ENCODE results near the gene MAMLD1.

The MAMLD1 gene

GRCh38 chrX:150355913-150356312 lies 7.2 kb upstream of the MAMLD1 start:
- no peak for DNase-seq (ENCODE audit: low read depth in 2 of 3, low spot score in 2 of 3)

GRCh38 chrX:150357790-150358189 lies 5.3 kb upstream of the MAMLD1 start:
- DNase-seq (ENCODE audit: low read depth in 2 of 3, low spot score in 2 of 3), result no peak

DNA sequence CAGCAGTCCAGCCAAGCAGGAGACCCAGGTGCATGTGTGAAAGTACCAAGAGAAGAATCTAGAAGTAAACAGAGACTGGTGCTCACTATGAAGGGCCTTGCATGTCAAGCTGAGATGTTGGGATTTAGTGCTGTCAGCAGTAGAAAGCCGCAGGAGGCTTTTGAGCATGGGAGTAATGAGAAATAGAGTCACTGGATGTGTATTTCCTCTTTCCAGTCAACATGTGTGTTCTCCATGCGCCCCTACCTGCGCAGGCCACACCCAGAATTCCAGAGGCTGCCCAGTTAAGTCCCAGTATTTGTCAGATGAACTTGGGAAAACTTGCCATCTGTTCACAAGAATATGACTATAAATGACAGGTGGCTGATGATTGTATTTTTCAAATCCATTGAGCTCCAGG lies 4.5 kb upstream of the MAMLD1 start:
- no peak for DNase-seq (ENCODE audit: low read depth in 2 of 3, low spot score in 2 of 3)

DNA sequence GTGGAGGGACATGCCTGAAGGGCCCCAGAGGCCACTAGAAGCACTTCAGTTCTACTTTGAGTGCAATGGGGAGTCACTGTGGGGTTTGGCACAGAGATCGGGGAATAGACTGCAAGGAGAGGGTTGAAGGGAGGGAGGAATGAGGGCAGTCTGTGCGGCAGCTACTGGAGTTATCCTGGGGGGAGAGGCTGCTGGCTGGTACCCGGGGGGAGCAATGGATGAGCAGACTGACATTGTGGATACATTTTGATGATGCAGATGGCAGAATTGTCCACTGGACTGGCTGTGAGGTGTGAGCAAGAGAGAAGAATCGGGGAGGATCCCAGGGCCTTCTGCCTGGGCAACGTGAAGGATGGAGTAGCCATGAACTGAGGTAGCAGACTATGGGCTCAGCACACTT lies 2.8 kb upstream of the MAMLD1 start:
- DNase-seq (ENCODE audit: low read depth in 2 of 3, low spot score in 2 of 3), result no peak

DNA sequence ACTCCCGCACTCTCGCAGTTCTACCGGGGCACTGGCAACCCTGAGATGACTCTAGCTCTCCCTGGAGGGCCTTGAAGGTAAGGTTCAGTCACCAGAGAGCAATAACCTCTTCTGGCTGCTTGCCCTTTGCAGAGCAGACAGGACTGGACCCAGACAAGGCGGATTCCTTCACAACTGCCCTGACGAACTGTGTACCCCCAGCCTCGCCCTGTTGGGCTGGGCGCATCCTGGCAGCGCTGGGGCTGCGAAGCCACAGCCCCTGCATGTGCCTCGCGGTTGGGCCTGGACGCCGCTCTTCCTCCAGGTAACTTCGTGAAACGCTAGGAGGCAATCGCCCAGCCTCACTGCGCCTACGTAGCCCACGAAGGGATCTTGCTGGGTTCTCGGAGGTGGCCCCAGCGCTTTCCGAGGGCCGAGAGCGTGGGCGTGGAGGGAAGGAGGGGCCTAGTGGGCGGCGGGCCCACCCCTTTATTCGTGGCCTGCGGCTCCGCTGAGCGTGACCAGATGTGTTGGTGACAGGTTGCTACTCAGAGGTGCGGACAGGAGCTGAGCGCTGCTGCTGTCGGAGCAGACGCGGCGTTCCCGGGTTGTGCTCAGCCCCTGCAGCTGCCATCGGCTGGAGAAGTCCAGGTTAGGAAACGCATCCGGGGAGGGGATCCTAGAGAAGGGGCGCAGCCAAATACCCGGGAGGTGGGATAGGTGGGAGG lies 1.9 kb upstream of the MAMLD1 start:
- DNase-seq (ENCODE audit: low read depth in 2 of 3, low spot score in 2 of 3), result no peak

GRCh38 chrX:150361777-150362351 lies 1.3 kb upstream of the MAMLD1 start:
- DNase-seq (ENCODE audit: low read depth in 2 of 3, low spot score in 2 of 3), result no peak

DNA sequence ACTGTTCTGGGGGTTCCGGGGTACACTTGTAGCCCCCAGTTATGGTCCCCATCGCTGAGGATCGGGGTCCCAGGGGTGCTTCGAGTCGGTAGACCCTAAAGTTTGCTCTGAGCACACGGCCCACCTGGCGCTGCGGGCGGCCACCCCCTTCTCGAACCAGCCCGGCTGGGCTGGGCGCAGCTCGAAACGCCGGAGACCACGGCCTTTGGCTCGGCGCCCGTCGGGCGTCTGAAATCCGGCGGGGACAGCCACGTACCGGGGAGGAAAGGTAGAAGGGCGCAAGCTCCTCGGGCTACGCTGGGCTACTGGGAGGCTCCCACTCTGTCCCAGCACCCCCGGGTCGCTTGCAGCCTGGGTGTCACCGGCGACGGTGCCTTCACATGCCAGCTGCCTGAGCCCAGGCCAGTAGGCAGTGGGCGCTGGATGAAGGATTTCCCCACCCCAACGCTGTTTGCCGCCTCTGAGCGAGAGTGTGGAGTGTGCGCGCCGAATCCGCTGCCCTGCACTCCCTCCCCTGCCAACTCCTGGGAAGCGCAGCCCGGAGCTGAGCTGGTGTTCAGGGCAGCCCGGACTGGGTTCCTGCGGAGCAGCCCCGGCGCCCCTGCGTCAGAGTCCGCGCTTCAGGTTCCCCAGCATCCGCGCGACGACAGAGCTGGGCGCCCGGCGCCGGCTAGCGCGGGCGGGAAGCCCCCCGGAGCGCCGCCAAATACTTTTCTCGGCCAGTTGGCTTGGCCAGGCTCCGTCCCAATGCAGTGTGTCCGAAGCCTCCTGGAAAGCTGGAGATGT lies 637 bp downstream of the MAMLD1 start:
- no peak for DNase-seq (ENCODE audit: low read depth in 2 of 3, low spot score in 2 of 3)

DNA sequence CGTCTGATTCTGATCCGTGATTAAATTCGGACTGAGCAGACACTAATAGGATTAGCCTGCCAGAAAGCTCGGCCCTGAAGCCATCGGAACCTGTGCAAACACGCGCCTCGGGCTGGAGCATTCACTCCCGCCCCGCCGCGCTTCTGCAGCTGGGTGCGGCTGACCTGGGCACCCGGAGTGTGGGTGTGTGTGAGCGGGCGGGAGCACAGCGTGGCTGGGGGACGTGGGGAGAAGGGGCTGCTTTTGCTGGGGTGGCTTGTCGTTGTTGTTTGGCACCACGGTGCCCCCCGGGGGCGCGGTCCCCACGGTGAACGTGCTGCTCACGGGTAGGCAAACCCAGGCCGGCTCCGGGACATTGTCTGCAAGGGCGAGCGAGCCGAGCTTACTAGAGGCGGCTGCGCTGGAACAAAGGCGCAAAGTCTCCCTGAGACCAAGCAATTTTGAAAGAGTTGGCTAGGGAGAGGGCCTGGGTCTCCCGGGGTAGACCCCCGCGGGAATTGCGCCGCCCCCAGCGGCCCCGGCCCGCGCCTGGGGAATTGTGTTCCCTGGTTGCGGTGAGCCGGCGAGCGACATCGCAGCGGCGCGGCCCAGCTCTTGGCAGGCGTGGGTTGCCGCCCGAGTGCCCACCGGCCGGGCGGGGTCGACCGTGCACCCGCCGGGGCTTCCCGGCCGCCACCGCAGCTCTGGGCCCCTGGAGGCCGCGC lies 1.4 kb downstream of the MAMLD1 start:
- no peak for DNase-seq (ENCODE audit: low read depth in 2 of 3, low spot score in 2 of 3)

DNA sequence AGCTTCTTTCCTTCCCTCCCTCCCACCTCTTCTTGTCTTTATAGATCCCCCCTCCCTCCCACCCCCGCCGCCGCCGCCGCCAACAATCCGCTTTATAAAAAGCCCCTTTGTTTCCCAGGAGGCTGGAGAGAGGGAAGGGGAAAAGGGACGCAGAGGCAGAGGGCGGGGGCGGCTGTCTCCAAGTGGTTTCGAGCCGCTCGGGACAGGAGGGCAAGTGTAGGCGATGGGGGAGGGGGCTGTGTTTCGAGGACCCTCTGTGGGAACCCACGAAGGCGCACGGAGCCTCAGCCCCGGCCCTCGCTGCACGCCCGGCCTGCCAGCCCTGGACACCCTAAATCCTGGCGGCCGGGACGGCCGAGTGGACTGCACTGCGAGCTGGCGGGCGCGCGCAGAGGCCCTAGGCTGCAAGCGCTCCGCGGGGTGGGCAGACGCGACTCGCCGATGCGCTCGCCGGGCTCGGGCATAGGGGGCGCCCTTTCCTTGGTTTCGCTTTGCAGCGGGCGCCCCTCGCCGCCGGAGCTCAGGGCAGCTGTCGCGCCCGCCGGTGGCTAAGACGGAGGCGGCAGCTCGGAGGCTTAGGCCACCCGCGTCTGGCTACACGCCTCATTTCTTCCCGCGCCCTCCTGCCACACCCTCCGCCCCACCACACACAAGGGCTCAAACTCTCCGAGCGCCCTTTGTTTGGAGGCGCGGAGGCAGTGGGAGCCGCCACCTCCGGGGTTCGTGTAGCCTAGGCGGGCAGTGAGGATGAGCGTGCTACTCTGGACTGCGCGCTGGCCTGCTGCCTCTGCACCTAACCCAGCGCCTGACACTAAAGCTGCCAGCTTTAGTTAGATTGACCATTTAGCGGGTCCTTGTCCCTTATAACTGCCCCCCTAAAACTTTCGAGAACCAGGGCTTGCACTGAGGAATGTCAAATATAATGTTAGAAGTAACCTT lies 2.2 kb downstream of the MAMLD1 start:
- DNase-seq (ENCODE audit: low read depth in 2 of 3, low spot score in 2 of 3), result peak in 1 of 3 experiments; percentile 31

DNA sequence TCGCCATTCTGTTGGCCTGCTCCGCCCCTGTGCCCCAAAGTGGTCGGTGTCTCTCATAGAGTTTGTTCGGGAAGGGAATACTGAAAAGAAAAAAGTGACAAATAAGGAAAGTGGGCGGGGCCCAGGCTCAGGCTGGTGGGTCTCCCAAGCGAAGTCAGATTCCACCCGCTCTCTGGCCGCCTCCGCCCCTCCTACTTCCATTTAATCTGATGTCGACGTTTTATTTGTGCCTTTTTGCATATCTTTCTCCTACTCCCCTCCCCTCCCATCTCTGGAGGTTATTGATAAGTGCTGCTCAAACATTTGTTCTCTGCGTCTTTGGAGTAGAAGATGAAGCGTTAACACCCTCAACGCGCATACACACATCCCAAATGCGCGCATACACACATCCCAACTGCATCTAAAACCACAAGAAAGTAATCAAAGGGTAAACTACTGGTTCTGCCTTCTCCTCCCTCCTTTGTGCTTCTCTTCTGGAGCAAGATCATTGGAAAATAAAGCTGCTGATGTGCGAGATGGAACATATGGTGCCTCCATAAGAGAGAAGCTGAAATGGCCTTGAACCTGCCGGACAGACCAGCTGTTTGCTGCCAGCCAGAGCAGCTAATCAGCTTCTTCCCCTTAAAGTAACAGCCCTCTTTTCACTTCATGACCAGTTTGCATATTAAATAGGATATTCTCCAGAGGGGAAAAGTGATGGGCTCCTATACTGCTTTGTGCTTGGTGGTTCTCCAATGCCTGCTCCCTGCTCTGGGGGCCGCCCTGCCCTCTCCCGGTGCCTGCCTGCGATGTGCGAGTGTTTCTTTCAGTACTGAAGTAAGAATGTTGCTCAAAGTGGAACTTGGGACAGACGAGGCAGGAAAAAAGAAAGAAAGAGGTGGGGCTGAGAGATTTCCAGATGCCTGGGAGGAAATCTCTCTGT lies 3.1 kb downstream of the MAMLD1 start:
- no peak for DNase-seq (ENCODE audit: low read depth in 2 of 3, low spot score in 2 of 3)

- DNase-seq (ENCODE audit: low read depth in 2 of 3, low spot score in 2 of 3), result no peak
Measured at GRCh38 chrX:150366951-150367545, 3.9 kb downstream of the MAMLD1 start.

DNA sequence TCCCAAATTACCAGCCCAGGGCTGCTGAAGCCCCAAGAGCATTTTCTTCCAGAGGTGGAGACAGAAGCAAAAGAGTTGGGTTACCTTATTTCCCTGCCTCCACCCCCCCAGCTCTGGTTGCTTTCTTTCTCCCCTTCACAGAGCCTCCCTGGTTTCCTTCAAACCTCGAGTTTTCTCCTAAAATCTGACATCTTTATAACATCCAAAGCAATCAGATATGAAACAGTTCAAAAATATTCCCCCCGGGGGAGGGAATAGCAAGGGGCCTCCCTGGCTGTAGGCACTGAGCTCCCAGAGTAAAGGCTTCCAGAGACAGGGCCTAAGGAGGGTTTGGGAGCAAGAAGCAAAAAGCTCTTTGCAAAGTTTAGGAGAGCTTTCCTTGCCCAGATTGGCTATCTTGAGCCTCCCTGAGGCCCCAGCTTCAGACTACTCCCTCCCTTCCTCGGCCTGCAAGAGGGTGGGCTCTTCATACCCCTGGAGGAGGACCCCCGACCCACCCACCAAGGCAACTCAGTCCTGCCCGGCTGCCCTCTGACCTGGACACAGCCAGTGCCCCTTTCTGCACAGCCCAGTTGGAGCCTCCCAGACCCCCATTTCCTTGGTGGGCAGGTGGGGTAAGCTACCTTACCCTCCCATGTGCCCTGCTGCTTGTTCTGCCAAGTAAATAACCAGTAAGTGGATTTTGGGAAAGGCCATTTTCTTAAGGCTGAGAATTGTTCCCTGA lies 7.6 kb downstream of the MAMLD1 start:
- no peak for DNase-seq (ENCODE audit: low read depth in 2 of 3, low spot score in 2 of 3)

DNA sequence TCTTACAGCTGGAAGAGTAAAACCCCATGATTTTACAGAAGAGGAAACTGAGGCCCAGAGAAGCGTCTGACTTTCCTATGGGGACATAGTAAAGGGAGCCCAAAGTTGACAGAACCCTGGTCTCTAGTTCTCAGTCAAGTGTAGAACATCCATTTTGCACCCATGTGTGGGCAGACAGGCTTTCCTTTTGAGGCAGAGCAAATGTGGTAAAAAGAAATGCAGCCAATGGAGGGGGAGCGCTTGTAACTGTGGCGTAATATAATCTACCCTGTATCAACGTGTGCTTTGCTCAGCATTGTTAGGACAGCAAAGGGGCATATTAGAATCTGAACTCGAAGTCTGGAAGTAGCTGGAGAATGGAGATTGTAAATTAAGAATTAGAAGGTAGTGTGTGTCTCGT lies 8.8 kb downstream of the MAMLD1 start:
- no peak for DNase-seq (ENCODE audit: low read depth in 2 of 3, low spot score in 2 of 3)

DNA sequence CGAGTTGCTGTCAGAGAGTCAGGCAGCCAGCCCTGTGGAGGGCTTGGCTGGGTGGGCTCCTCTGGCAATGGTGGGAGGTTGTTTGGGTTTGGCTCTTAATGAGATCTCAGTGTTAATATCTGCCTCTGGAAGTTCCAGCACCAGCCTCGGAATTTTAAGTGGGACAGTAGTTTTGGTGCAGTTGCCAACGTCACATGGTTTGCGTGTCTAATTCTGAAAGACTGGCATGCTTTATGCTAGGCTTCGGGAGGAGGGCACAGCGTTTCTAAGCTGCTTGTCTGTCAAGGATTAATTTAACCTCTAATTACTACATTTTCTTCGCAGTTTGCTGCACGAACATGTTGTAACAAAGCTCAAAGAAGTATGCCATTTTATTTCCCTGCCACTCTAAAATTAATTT lies 9.2 kb downstream of the MAMLD1 start:
- DNase-seq (ENCODE audit: low read depth in 2 of 3, low spot score in 2 of 3), result no peak

GRCh38 chrX:150372756-150373155 lies 9.6 kb downstream of the MAMLD1 start:
- no peak for DNase-seq (ENCODE audit: low read depth in 2 of 3, low spot score in 2 of 3)

DNA sequence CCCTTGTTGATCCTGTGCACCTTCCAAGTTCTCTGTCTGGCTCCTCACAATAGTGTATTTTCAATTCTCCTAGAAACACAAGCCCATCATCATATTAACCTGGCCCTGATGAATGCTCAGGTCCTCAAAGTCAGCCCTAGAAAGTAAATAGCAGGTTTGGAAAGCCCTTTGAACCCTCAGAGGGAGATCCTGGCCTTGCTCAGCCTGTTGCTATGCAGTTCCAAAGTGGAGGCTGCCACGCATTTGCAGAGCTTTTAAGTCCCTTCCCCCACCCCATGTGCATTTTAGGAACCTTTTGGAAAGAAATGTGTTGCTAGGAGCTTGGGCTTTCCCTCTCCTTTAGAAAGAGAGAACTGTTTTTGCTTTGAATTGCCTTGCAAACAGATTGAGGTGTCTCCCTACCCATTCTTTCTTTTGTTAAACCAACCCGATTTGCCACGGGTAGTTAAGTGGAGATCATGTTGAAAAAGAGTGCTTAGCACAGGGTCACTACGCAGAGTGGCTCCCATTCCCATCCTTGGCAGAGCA lies 12.2 kb downstream of the MAMLD1 start:
- no peak for DNase-seq (ENCODE audit: low read depth in 2 of 3, low spot score in 2 of 3)

- DNase-seq (ENCODE audit: low read depth in 2 of 3, low spot score in 2 of 3), result no peak
Measured at GRCh38 chrX:150377005-150377404, 13.9 kb downstream of the MAMLD1 start.

DNA sequence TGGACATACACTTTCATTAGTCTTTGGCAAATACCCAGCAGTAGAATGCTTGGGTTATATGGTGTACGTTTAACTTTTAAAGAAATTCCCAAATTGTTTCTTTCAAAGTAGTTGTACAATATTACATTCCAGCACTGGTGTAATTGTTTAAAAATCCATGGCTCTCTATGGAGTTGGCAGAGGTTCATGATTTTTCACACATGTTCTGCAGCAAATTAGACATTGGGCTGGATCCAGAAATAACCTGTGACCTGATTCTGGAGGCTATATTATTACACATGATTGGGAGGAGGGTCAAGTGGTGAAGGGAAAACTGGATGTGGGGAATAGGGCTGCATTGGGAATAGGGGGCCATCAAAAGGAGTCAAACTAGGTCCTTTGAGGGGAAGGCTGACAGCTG lies 41.9 kb downstream of the MAMLD1 start:
- no peak for DNase-seq (ENCODE audit: low read depth in 2 of 3, low spot score in 2 of 3)

Data from activated CD8-positive, alpha-beta memory T cell treated with anti-CD3 and anti-CD28 coated beads for 48 hours (primary cell).